GM18873 (cell line): Measurements from ENCODE around the gene ADORA1.

Source experiments
- ATAC-seq: cut with Tn5 transposase; IDR thresholded peaks from one replicate; pipeline ENCODE4 v1.9.1; 2021; ENCODE audit warnings: mild to moderate bottlenecking, moderate library complexity, moderate number of reproducible peaks; ENCODE audit not compliant: unreplicated experiment, low FRiP score

ADORA1 gene

GRCh38 chr1:203181586-203182386, 54.3 kb downstream of the ADORA1 start:
- no peak for ATAC-seq

DNA sequence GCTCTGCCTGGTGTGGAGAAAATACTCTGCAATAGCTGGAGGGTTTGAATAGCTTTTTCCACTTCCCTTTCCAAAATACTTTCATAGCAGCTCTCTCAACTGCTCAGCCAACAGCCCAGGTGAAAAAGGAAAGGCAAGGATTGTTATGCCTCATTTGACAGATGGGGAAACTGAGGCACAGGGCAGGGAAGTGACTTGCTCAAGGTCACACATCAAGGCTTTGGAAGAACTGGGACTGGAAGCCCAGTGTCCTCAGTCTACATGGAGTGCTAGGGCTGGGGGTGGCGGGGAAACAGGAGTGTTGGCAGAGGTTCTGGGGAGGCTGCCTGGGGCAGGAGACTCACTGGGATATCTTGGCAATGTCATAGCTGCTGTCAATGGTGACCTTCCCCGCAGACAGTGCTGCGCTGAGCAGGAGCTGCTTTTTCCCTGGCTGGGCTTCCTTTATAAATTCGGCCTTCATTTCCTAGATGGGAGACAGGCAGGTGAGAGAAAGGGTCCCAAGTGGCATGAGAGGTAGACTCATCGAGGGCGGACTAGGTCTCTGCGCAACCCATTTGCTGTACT, 54.9 kb downstream of the ADORA1 start:
- no peak for ATAC-seq

GRCh38 chr1:203183828-203184227, 56.3 kb downstream of the ADORA1 start:
- no peak for ATAC-seq

DNA sequence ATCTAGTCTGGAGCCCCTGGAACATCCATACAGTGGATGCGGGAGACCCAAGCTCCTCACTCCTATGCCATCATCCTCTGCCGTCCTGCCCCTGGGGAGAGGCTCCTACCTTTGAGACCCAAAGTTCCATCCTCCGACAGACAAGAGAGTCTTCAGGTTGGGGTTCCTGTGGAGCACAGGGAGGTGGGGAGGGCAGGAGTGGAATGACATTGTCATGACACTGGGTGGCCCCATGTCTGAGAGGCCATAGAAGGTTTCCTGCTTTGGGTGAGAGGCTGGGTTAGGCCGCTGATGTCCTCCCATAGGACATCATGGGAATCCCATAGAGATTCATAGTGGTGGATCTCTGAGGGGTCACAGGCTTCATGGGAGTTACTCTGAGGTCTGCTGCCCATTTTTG, 56.9 kb downstream of the ADORA1 start:
- no peak for ATAC-seq

DNA sequence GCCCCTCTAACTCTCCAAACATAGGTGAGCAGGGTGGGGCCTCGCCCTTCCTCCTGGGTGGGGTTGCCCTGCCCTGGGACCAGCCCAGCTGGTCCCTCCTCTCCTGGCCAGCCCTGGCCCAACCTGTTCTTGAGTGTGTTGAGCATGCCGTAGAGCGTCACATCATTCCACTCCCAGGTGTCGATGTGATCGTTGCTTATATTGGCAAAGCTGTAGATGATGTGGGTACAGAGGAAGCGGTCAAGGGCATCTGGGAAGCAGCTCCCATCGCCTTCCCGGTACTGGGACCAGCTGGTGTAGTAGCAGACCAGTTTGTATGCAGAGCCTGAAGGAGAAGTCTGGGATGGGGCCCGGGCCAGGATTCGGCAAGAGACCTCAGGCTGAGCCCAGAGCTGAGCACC, 57.5 kb downstream of the ADORA1 start:
- no peak for ATAC-seq

GRCh38 chr1:203185585-203185984, 58.1 kb downstream of the ADORA1 start:
- no peak for ATAC-seq

DNA sequence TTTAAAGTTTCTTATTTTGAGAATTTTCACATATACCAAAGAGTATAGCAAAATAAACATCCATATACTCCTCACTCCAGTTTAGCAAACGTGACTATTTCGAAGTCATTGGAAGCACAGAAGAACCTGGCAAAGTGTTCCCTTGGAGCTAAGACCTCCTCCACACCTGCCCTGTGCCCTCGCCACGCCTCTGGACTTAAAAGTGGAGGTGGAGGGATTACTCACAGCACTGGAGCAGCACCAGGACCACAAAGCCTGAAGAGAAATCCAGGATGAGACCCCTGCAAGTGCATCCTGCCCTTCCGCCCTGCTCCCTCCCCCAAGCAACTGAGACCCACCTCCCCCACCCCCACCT, 58.5 kb downstream of the ADORA1 start:
- no peak for ATAC-seq

DNA sequence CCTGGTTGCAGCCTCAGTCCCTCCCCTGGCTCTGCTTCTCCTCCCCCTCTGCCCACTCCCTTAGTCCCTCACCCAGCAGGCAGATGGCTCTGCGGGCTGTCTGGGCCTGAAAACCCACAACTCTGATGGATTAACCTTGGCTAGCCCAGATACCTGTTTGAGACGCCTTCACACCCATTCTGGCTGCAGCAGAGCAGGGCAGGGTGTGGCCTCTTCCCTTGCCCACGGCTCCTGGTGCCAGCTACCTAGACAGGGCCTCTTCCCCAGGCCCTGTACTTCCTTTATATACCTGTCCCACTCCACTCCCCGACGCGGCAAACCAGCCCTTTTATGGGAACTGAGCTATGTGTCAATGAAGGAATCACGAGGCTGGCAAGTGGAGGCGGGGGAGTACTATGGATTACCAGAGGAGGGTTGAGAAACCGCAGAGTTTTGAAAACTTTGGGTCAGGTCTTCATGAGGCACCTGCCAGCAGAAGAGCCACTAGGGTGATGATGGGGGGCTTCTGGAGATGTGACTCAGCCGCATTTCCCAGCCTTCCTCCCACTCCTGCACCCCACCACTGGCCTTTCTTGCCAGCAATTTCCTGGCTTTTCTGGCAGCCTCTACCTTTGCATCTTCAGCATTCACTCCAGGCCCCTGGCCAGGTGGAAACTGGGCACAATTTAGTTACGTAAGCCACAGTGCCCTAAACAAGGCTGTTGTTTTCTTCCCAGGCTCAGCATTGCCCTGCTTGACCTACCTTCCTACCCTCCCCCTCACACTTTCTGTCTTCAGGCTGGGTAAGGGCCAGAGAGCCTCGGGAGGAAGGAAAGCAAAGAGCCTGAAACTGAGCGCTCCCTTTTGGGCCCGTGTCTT, 59.1 kb downstream of the ADORA1 start, which contains the start of gene CHI3L1:
Gene CHI3L1 (minus strand): TSS at position 259 of the 858 bp plus-strand sequence. CDS start 81 bp downstream, at position 178.
- no peak for ATAC-seq

DNA sequence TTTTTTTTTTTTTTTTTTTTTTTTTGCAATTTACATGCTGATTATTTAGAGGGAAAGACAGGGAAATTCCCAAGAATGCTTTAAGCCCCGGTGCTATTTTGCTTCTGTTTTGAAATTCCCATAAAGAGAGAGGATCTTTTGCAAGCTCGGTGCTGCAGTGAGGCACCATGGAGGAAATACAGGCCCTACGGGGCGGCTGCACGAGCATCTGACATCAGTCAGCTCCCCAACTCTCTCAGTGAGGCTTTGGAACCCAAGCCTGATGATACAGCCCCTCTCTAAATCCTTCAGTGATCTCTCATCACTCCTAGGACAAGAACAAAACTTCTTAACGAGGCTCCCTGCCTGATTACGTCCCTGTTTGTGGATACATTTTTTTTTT, 59.8 kb downstream of the ADORA1 start:
- ATAC-seq = no peak

GRCh38 chr1:203187689-203188264, 60.3 kb downstream of the ADORA1 start:
- ATAC-seq = no peak

- no peak for ATAC-seq
These were observed 61.2 kb downstream of the ADORA1 start for GRCh38 chr1:203188686-203189232.

GRCh38 chr1:203189951-203190352, 62.4 kb downstream of the ADORA1 start:
- ATAC-seq = no peak

DNA sequence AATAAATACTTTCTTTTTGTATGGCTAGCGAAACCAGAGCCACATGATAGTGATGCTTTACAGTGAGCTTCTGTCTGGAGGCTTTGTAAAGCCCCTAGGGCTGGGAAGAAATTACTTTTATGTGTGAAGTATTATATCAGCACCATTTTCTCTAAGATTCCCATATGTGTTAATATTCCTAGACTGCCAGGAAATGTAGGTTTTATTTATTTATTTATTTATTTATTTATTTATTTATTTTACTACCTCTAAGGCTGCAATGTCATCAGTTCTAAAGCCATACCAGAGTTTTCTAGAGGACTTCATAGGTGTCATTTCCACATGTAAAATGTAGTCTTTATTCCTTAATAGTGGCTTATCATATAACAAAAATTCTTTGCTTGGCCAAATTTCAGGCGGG, 63.4 kb downstream of the ADORA1 start:
- no peak for ATAC-seq

DNA sequence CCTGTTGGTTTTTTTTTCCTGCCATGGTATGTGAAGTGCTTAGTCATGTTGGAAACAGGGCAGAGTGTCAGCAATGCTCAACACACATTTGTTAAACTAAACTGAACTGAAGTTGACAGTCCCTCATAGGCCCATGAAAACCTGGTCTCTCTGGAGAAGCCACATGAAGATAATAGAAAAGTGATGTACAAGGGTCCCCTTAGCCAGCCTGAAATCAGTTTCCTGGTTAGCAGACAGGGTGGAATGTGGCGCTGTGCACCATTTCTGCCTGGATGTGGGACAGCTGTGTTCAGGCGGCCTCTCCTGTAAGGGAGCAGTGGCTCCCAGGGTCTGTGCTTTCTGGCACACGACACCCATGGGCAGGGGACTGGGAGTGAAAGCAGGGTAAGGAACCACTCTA, 68.8 kb downstream of the ADORA1 start:
- ATAC-seq = no peak

DNA sequence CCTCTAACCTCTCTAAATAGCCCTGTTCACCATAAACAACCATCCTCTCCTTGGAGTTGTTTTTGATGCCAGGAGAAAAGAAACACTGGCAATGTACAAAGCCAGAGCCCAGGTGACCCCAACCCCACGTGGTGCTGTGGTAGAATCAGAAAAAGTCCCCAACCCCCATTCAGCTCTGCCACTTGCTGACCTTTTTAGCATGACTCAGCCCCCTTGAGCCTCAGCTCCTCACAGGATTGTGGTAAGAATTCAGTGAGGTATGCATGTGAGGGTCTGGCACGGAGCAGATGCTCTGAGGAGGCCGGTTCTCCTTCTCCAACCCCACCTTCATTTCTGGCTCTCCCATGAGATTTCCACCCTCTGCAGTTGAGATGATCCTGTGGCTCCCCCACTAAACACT, 70.1 kb downstream of the ADORA1 start:
- ATAC-seq = no peak

- no peak for ATAC-seq
These were observed 71.5 kb downstream of the ADORA1 start for GRCh38 chr1:203199002-203199401.

- ATAC-seq = no peak
These were observed 71.9 kb downstream of the ADORA1 start for GRCh38 chr1:203199481-203199815.

- no peak for ATAC-seq
These were observed 72.5 kb downstream of the ADORA1 start for GRCh38 chr1:203199816-203200571.

DNA sequence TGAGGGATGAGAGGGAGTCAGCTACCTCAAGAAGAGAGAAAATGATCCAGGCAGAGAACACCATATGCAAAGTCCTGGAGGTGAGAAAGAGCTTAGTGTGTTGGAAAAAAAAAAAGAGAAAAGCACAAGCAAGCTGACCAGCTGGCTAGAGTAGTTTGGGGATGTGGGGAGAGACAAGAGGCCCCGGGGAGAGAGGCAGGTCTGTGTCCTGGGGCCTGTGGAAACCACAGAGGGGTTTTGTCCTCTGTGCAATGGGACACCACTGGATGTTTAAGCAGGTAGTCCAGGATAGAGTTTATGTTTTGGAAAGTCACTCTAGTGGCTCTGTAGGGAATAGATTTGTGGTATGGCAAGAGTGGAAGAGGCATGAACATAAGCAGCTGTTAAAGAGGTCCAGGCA, 73.4 kb downstream of the ADORA1 start:
- ATAC-seq = no peak

GRCh38 chr1:203201516-203202205, 74.1 kb downstream of the ADORA1 start:
- no peak for ATAC-seq
